ENCODE results near the gene AMIGO1.
A peak's percentile ranks its signal among the peaks of the same experiment; 100 is the strongest.

Gene AMIGO1

GRCh38 chr1:109509176-109510134 lies at the start of gene AMIGO1:
TSS of gene AMIGO1 (minus strand) at chr1:109509727. CDS start at chr1:109508912, 815 bp downstream.
- DNase-seq (ENCODE audit: extremely low read depth, insufficient read length), result peak; percentile 75
- TF ChIP-seq CTCF (IDR thresholded peaks at IDR 0.05; ENCODE audit: insufficient read depth, low read length, poor library complexity, severe bottlenecking), result no peak
- Histone ChIP-seq H3K27me3 (replicated peaks; ENCODE audit: control insufficient read depth, insufficient read depth, low read length) (no peaks in the 10 kb centered on the region), H3K36me3 (ENCODE audit: control insufficient read depth, insufficient read depth, low read length) (no peaks in the 10 kb centered on the region), H3K4me3 (replicated peaks; ENCODE audit: low read depth, low read length) (peak within 1 kb of the TSS; percentile 71)

- no peak for DNase-seq (ENCODE audit: extremely low read depth, insufficient read length)
- no peak overlapping the region for H3K4me3 ChIP-seq (replicated peaks; ENCODE audit: low read depth, low read length)
- no peaks in the 10 kb centered on the region for H3K27me3 ChIP-seq (replicated peaks; ENCODE audit: control insufficient read depth, insufficient read depth, low read length)
- no peak for TF ChIP-seq CTCF (IDR thresholded peaks at IDR 0.05; ENCODE audit: insufficient read depth, low read length, poor library complexity, severe bottlenecking)
- H3K36me3 ChIP-seq (ENCODE audit: control insufficient read depth, insufficient read depth, low read length), result no peaks in the 10 kb centered on the region
Measured at GRCh38 chr1:109557520-109557919, 48.0 kb upstream of the AMIGO1 start.

- no peak overlapping the region for H3K4me3 ChIP-seq (replicated peaks; ENCODE audit: low read depth, low read length)
- no peaks in the 10 kb centered on the region for H3K36me3 ChIP-seq (ENCODE audit: control insufficient read depth, insufficient read depth, low read length)
- H3K27me3 ChIP-seq (replicated peaks; ENCODE audit: control insufficient read depth, insufficient read depth, low read length), result no peaks in the 10 kb centered on the region
- TF ChIP-seq CTCF (IDR thresholded peaks at IDR 0.05; ENCODE audit: insufficient read depth, low read length, poor library complexity, severe bottlenecking), result no peak
- no peak for DNase-seq (ENCODE audit: extremely low read depth, insufficient read length)
Measured at GRCh38 chr1:109556563-109556962, 47.0 kb upstream of the AMIGO1 start.

GRCh38 chr1:109548321-109549267 lies 39.1 kb upstream of the AMIGO1 start, which contains the start of gene GNAI3:
TSS of gene GNAI3 (plus strand) at chr1:109548615. CDS start at chr1:109548721, 106 bp downstream.
- no peaks in the 10 kb centered on the region for H3K27me3 ChIP-seq (replicated peaks; ENCODE audit: control insufficient read depth, insufficient read depth, low read length)

More at GRCh38 chr1:109548321-109549267, 39.1 kb upstream of the AMIGO1 start, which contains the start of gene GNAI3:
- Histone ChIP-seq H3K4me3 (replicated peaks; ENCODE audit: low read depth, low read length) (peak within 1 kb of the TSS; percentile 100), H3K36me3 (ENCODE audit: control insufficient read depth, insufficient read depth, low read length) (no peaks in the 10 kb centered on the region)
- DNase-seq (ENCODE audit: extremely low read depth, insufficient read length), result peak; percentile 92
- no peak for TF ChIP-seq CTCF (IDR thresholded peaks at IDR 0.05; ENCODE audit: insufficient read depth, low read length, poor library complexity, severe bottlenecking)
